Inflammatory macrophage treated with lipopolysaccharide for 4 hours (primary cell): ENCODE data around the gene HAGHL.
A peak's percentile ranks its signal among the peaks of the same experiment; 100 is the strongest.
"Not testable (repeated sequence)": the region's sequence is repeated elsewhere in the genome, so short reads cannot be mapped to it uniquely, and the experiment has no call there.

Experiments used
- DNase-seq: peaks from one replicate; pipeline ENCODE4 v3.0.0-alpha.2; 2020

HAGHL gene

GRCh38 chr16:736936-737481 is 10.1 kb downstream of the HAGHL start:
- DNase-seq, result no peak

- DNase-seq, result no peak
These were observed 12.9 kb downstream of the HAGHL start for GRCh38 chr16:739560-740458.

GRCh38 chr16:740459-740763 is 13.5 kb downstream of the HAGHL start:
- no peak for DNase-seq

DNA sequence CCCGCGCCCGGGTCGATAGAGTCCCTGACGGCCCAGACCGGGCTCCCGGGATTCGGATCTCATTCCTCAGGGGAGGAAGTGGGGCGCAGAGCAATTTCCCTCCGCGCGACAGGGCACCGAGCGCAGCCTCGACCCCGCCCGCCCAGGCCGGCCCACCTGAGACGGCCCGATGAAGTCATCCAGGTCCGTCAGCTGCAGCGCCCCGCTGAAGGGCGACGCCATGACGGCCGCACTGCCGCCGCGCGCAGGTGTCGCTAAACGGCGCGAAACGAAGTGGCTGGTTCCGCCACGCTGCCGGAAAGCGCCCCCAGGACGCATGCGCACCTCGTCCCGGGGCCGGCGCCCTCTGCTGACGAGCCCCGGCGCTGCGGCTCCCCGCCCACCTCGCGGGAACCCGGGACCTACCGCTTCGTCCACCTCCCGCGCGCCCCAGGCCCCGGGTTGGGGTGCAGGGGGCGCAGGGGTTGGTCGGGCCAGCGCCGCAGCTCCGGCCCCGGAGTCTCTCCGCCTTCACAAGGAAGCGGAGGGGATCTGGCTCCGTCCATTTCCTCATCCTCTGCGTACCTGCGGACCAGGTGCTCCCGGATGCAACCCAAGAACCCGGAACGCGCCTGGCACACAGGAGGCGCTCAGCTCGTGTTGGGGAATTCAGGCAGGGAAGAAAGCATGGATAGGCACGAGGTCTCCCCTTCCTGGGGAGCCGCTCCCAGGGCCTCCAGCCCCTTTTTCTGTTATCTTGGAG is 14.0 kb downstream of the HAGHL start, which contains the start of gene CIAO3:
Gene CIAO3, minus strand, starts transcription at position 234 of the 742 bp plus-strand sequence. Its CDS starts 12 bp downstream, at position 222.
- DNase-seq, result peak; percentile 85

DNA sequence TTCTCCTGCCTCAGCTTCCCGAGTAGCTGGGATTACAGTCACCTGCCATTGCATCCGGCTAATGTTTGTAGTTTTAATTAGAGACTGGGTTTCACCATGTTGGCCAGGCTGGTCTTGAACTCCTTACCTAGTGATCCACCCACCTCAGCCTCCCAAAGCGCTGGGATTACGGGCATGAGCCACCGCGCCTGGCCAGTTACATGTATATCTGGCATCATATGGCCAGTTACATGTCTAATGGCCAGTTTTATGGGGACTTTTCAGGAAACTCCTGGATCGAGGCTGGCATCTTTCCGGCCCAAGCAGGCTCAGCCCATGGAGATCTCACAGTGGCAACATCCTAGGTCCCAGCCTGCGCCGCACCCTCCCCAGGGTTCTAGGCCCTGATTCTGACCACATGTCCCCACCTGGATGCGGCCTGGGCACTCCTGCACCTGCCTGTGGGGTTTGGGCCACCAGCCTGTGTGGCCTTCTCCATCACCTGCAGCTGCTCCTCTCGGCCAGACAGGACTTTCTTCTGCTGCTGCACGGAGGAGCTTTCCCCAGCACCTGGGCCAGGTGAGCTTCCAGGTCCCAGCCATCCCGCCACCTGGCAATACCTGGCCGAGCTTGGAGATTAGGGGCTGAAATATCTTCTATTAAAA is 15.2 kb downstream of the HAGHL start:
- DNase-seq, result no peak

- DNase-seq, result not testable (repeated sequence)
These were observed 16.0 kb downstream of the HAGHL start for GRCh38 chr16:742894-743293.

GRCh38 chr16:743794-744500 is 17.0 kb downstream of the HAGHL start:
- no peak for DNase-seq

GRCh38 chr16:745739-746138 is 18.8 kb downstream of the HAGHL start:
- DNase-seq, result no peak

- no peak for DNase-seq
These were observed 19.7 kb downstream of the HAGHL start for GRCh38 chr16:746637-747036.

GRCh38 chr16:747978-748746 is 21.3 kb downstream of the HAGHL start:
- DNase-seq, result no peak

GRCh38 chr16:749010-749409 is 22.1 kb downstream of the HAGHL start:
- DNase-seq, result no peak

GRCh38 chr16:750485-750884 is 23.6 kb downstream of the HAGHL start:
- DNase-seq, result no peak

- no peak for DNase-seq
These were observed 24.5 kb downstream of the HAGHL start for GRCh38 chr16:751152-752006.

GRCh38 chr16:752007-752312 is 25.1 kb downstream of the HAGHL start:
- DNase-seq, result no peak

DNA sequence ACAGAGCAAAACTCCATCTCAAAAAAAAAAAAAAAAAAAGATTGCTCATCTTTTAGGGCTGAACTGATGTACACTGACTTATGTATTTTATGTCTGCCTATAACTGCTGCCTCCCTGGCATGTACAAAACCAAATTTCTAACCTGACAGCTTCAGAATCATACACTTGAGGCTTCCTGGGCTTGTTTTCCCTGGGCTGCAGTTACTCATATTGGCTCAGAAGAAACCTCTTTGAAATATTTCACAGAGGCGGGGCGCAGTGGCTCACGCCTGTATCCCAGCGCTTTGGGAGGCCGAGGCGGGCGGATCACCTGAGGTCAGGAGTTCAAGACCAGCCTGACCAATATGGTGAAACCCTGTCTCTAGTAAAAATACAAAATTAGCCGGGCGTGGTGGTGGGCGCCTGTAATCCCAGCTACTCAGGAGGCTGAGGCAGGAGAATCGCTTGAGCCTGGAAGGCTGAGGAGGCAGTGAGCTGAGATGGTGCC is 27.3 kb downstream of the HAGHL start:
- DNase-seq, result not testable (repeated sequence)

DNA sequence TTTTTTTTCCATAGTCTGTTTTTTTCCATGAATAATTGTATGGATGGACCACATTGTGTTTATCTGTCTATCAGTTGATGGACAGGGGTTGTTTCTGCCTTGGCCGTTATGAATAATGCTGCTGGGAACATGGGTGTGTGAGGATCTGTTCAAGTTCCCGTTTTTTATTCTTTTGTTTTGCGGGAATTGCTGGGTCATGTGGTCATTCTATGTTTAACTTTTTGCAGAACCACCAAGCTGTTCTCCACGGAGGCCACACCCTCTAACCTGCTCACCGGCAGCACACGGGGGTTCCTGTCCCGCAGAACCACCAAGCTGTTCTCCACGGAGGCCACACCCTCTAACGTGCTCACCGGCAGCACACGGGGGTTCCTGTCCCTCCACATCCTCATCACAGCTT is 27.8 kb downstream of the HAGHL start:
- DNase-seq, result peak; percentile 56

DNA sequence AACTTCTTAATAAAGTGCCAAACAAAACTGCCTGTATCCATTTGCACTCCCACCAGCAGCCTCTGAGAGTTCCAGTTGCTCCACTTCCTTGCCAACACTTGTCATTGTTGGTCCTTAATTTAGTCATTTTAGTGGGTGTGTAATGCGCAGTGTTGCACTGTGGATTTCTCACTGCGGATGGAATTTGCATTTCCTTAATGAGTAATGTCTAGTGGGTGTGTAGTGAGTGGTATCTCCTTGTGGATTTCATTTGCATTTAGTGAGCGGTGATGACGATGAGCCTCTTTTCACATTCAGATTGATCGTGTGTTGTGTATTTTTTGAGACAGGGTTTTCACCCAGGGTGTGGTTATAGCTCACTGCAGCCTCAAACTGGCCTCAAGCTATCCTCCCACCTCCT is 29.5 kb downstream of the HAGHL start:
- peak; percentile 44 for DNase-seq

DNA sequence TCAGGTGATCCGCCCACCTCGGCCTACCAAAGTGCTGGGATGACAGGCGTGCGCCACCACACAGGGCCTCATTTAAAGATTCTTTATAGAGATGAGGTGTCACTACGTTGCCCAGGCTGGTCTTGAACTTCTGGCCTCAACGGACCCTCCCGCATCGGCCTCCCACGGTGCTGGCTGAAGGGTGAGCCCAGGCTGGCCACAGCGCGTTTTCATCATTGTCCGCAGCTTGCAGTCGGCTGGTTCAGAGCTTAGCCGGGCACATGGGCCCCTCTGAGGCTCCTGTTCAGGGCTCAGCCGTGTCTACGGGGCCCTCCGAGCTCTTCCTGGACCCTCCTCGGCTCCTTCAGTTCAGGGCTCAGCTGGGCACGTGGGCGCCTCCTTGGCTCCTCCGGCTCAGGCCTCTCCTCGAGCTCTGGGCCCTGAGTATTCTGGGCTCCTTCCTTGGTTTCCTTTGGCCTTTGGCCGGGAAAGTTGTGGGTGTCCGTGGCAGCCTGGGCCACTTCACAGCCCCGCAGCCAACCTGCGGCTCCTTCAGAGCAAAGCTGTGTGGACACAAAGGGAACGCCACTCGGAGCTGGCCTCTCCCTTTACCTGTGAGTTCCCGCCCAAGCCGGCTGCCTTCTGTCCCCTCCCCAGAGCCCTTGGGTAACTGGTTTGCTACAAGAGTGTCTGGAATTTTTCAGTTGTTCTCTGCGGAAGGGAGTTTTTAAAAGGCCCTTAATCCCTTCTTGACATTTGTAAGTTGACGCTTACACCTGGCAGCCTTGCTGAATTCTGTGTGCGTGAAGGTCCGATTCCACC is 32.4 kb downstream of the HAGHL start:
- no peak for DNase-seq

DNA sequence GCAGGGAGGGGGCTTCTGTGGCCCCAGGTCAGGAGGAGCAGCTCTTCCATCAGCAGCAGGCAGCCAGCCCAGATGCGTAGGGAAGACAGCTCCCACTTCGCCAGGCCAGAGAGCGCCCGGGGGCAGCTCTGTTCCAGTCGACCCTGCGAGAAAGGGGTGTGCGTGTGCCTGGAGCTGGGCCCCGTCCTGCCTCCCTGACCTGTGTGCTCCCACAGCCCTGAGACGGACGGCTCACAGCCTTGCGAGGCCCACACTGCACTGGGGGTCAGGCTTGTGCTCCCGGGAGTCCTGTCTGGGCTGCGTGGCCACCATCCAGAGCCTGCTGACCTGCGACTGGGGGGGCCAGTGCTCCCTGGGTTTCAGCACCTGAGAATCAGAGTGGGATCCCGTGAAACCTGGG is 33.2 kb downstream of the HAGHL start:
- no peak for DNase-seq
